ENCODE measurements around the gene OLIG1. TPM values are rescaled to one million over a fixed set of nuclear protein-coding genes. Genes with fewer than 3 reads are reported as not detected.

OLIG1 gene
- total RNA-seq, 4 donors from 2014 or later: 1.4 TPM; not detected in 2

- H3K9me3 ChIP-seq: no peaks in the 10 kb centered on the region
- in situ Hi-C loops (cut with MboI; ENCODE audit: low sequenced_read_pairs in 4 of 4): no loop called here
- peaks cover 0 to 2% (median 0%) of the 10 kb centered on the region in 3 donors for H3K27me3 ChIP-seq
- TF ChIP-seq CTCF (IDR thresholded peaks at IDR 0.05 in 4 of 5, conservative IDR thresholded peaks at IDR 0.05 in 1 of 5) (no peak), POLR2A (IDR thresholded peaks at IDR 0.05) (no peak)
- no peak for ATAC-seq
- DNase-seq: no peak
- H3K36me3 ChIP-seq: no peaks in the 10 kb centered on the region
- no peak overlapping the region for H3K27ac ChIP-seq
- no peak overlapping the region for H3K4me3 ChIP-seq
- intact Hi-C loops (cut with DNase I; ENCODE audit: low total_unique reads): no loop called here
- H3K4me1 ChIP-seq: no peaks in the 10 kb centered on the region
Observed at GRCh38 chr21:33101300-33101911, 31.5 kb downstream of the OLIG1 start.

- no peak overlapping the region for H3K4me3 ChIP-seq
- no peaks in the 10 kb centered on the region for H3K36me3 ChIP-seq
- in situ Hi-C loops (cut with MboI; ENCODE audit: low sequenced_read_pairs in 4 of 4): no loop called here
- intact Hi-C loops (cut with DNase I; ENCODE audit: low total_unique reads): no loop called here
- peaks cover 0 to 4% of the 10 kb centered on the region in 2 donors for H3K4me1 ChIP-seq
- ATAC-seq: no peak
- H3K27me3 ChIP-seq: peaks cover 25 to 28% (median 27%) of the 10 kb centered on the region in 3 donors
- DNase-seq: no peak
- no peaks in the 10 kb centered on the region for H3K9me3 ChIP-seq
- TF ChIP-seq POLR2A (IDR thresholded peaks at IDR 0.05): no peak
- no peak overlapping the region for H3K27ac ChIP-seq
Observed at GRCh38 chr21:33105088-33105487, 35.1 kb downstream of the OLIG1 start.

- H3K36me3 ChIP-seq: no peaks in the 10 kb centered on the region
- intact Hi-C loops (cut with DNase I; ENCODE audit: low total_unique reads) (no loop called here), in situ Hi-C loops (cut with MboI; ENCODE audit: low sequenced_read_pairs in 4 of 4) (no loop called here)
- H3K27ac ChIP-seq: no peak overlapping the region
- H3K4me3 ChIP-seq: no peak overlapping the region
- H3K9me3 ChIP-seq: no peaks in the 10 kb centered on the region
- no peak for ATAC-seq
- peaks cover 42 to 49% (median 48%) of the 10 kb centered on the region in 3 donors for H3K27me3 ChIP-seq
- DNase-seq: no peak
- H3K4me1 ChIP-seq: peaks cover 0 to 4% of the 10 kb centered on the region in 2 donors
- TF ChIP-seq POLR2A (IDR thresholded peaks at IDR 0.05) (no peak), CTCF (IDR thresholded peaks at IDR 0.05 in 4 of 5, conservative IDR thresholded peaks at IDR 0.05 in 1 of 5) (no peak)
Observed at GRCh38 chr21:33108228-33108627, 38.3 kb downstream of the OLIG1 start.

GRCh38 chr21:33109574-33110339 lies 39.8 kb downstream of the OLIG1 start:
- in situ Hi-C loops (cut with MboI; ENCODE audit: low sequenced_read_pairs in 4 of 4): no loop called here
- no peak overlapping the region for H3K27ac ChIP-seq
- intact Hi-C loops (cut with DNase I; ENCODE audit: low total_unique reads): no loop called here
- H3K9me3 ChIP-seq: no peaks in the 10 kb centered on the region
- H3K36me3 ChIP-seq: no peaks in the 10 kb centered on the region
- peaks cover 42 to 55% (median 48%) of the 10 kb centered on the region in 3 donors for H3K27me3 ChIP-seq
- TF ChIP-seq POLR2A (IDR thresholded peaks at IDR 0.05) (no peak), CTCF (IDR thresholded peaks at IDR 0.05 in 4 of 5, conservative IDR thresholded peaks at IDR 0.05 in 1 of 5) (no peak)
- DNase-seq (no peak), ATAC-seq (no peak)
- no peak overlapping the region for H3K4me3 ChIP-seq
- peaks cover 0 to 4% of the 10 kb centered on the region in 2 donors for H3K4me1 ChIP-seq

GRCh38 chr21:33110340-33110715 lies 40.4 kb downstream of the OLIG1 start:
- no peak for ATAC-seq
- in situ Hi-C loops (cut with MboI; ENCODE audit: low sequenced_read_pairs in 4 of 4): no loop called here
- Histone ChIP-seq H3K9me3 (no peaks in the 10 kb centered on the region), H3K4me1 (peaks cover 0 to 4% of the 10 kb centered on the region in 2 donors), H3K4me3 (no peak overlapping the region), H3K27me3 (peaks cover 42 to 55% (median 48%) of the 10 kb centered on the region in 3 donors), H3K27ac (no peak overlapping the region), H3K36me3 (no peaks in the 10 kb centered on the region)
- DNase-seq: no peak
- TF ChIP-seq CTCF (IDR thresholded peaks at IDR 0.05 in 4 of 5, conservative IDR thresholded peaks at IDR 0.05 in 1 of 5) (no peak), POLR2A (IDR thresholded peaks at IDR 0.05) (no peak)
- intact Hi-C loops (cut with DNase I; ENCODE audit: low total_unique reads): no loop called here

Measured in gastrocnemius medialis (tissue), 4 donors.